Right lobe of liver (tissue), 6 donors: ENCODE results near the gene EIF4A3. TPM values are rescaled to one million over a fixed set of nuclear protein-coding genes. Genes with fewer than 3 reads are reported as not detected.

ENCODE experiments used
- ATAC-seq, 4 donors: fragments of 200-7000 bp; cut with Tn5 transposase; one replicate each; pipeline ENCODE4 v1.9.1; 2020; ENCODE audit warnings: mild to moderate bottlenecking in 4 of 4, moderate library complexity in 4 of 4
- DNase-seq, 3 donors: peaks; one replicate each; pipeline ENCODE4 v3.0.0-alpha.2; 2020
- H3K27ac ChIP-seq, 3 donors: fragments of 200-600 bp; one replicate each; pipeline ENCODE4 v1.8.0; 2022
- H3K27me3 ChIP-seq, 2 donors: fragments of 200-600 bp; one replicate each; pipeline ENCODE4 v1.8.0; 2022
- H3K36me3 ChIP-seq, 4 donors: fragments of 200-600 bp; sonication (generic) in 1 of 4; one replicate each; pipeline versions ENCODE4 v1.5.1 to v1.8.0; 2017 to 2022; ENCODE audit warnings: control low read depth in 1 of 4
- H3K4me1 ChIP-seq, 4 donors: fragments of 200-600 bp; sonication (generic) in 1 of 4; one replicate each; pipeline versions ENCODE4 v1.5.1 to v1.8.0; 2017 to 2022; ENCODE audit warnings: control low read depth in 1 of 4
- H3K4me3 ChIP-seq, 3 donors: fragments of 200-600 bp; one replicate each; pipeline ENCODE4 v1.8.0; 2022
- H3K9me3 ChIP-seq, 4 donors: fragments of 200-600 bp; sonication (generic) in 1 of 4; one replicate each; pipeline versions ENCODE4 v1.5.1 to v1.8.0; 2017 to 2022; ENCODE audit warnings: control low read depth in 1 of 4
- CTCF ChIP-seq, 4 donors: fragments of 200-600 bp in 3 of 4; fragments of 450-650 bp in 1 of 4; IDR thresholded peaks; one replicate each; pipeline versions ENCODE4 v1.5.1 to v1.8.0; 2016 to 2022; ENCODE audit warnings: antibody characterized with exemption in 4 of 4, mild to moderate bottlenecking in 2 of 4
- POLR2A ChIP-seq: fragments of 450-650 bp; IDR thresholded peaks from one replicate; pipeline ENCODE4 v1.6.1; 2017; ENCODE audit warnings: antibody characterized with exemption, mild to moderate bottlenecking
- WGBS: methylation state at CpG from one replicate; pipeline ENCODE4 v1.1.6; 2018; ENCODE audit warnings: low coverage, low lambda C conversion rate; ENCODE audit not compliant: insufficient coverage; ENCODE audit errors: missing lambda C conversion rate; 5-methylcytosine and 5-hydroxymethylcytosine counted together
- intact Hi-C, 2 donors: fragments of 100-400 bp; cut with DNase I; formaldehyde crosslinking; loops; one replicate each; pipeline versions ENCODE4 v1.11.2 to v1.14.1; 2022
- total RNA-seq, 6 experiments: library from RNA; depleted of rRNA in 2 of 6; stranded (reverse); fragments of >200 nt in 2 of 6; fragmentation: NEBNext Ultra II Directional in 3 of 6; extraction: Animal tissue kit (Norgen Biotek cat#: 25700) in 3 of 6; gene quantifications; one replicate each; pipeline versions ENCODE4 v1.1.0 to v1.2.4, GENCODE V29; 2016 to 2023
- donor health status: DM: no; HTN: yes; CAD: no.
- donor health status: DM: no; HTN: no; CAD: no.
- donor health status: DM: no; HTN: no; CAD: no.
- donor health status: DM: no; HTN: yes; CAD: no.
- donor health status: DM: no; HTN: yes; CAD: no.

Gene EIF4A3
- total RNA-seq, 6 experiments from 2014 or later, result 21.6 to 41.7 (median 32.2) TPM

GRCh38 chr17:80154166-80154565 is 7.2 kb upstream of the EIF4A3 start:
- DNase-seq (no peak), ATAC-seq (no peak)
- intact Hi-C loops, result no loop called here
- TF ChIP-seq POLR2A (no peak), CTCF (IDR thresholded peaks at IDR 0.05) (no peak)
- H3K9me3 ChIP-seq, result no peaks in the 10 kb centered on the region
- no peak overlapping the region for H3K27ac ChIP-seq
- 84% methylated on average over 5 of the region's 5 CpGs for WGBS
- no peaks in the 10 kb centered on the region for H3K36me3 ChIP-seq
- H3K4me1 ChIP-seq, result no peaks in the 10 kb centered on the region
- H3K27me3 ChIP-seq, result no peaks in the 10 kb centered on the region
- no peak overlapping the region for H3K4me3 ChIP-seq

GRCh38 chr17:80153004-80153403 is 6.1 kb upstream of the EIF4A3 start:
- WGBS, result 86% methylated on average over 1 of the region's 3 CpGs
- no peak for TF ChIP-seq POLR2A
- no peak for TF ChIP-seq CTCF (IDR thresholded peaks at IDR 0.05)
- H3K27me3 ChIP-seq, result no peaks in the 10 kb centered on the region
- H3K27ac ChIP-seq, result no peak overlapping the region
- no peak overlapping the region for H3K4me3 ChIP-seq
- DNase-seq, result no peak
- intact Hi-C loops, result no loop called here
- H3K4me1 ChIP-seq, result peaks cover 0 to 3% (median 0%) of the 10 kb centered on the region in 4 donors
- H3K9me3 ChIP-seq, result no peaks in the 10 kb centered on the region
- no peak for ATAC-seq
- H3K36me3 ChIP-seq, result no peaks in the 10 kb centered on the region

GRCh38 chr17:80152081-80152702 is 5.3 kb upstream of the EIF4A3 start:
- ATAC-seq (no peak), DNase-seq (no peak)
- Histone ChIP-seq H3K27ac (no peak overlapping the region), H3K9me3 (no peaks in the 10 kb centered on the region), H3K27me3 (no peaks in the 10 kb centered on the region), H3K36me3 (no peaks in the 10 kb centered on the region), H3K4me1 (peaks cover 0 to 5% (median 0%) of the 10 kb centered on the region in 4 donors), H3K4me3 (no peak overlapping the region)
- 64% methylated on average over 7 of the region's 11 CpGs for WGBS
- no peak for TF ChIP-seq CTCF (IDR thresholded peaks at IDR 0.05)
- no peak for TF ChIP-seq POLR2A
- intact Hi-C loops, result no loop called here

- DNase-seq, result no peak
- H3K27me3 ChIP-seq, result no peaks in the 10 kb centered on the region
- H3K4me1 ChIP-seq, result peaks cover 0 to 5% (median 0%) of the 10 kb centered on the region in 4 donors
- H3K4me3 ChIP-seq, result no peak overlapping the region
- 76% methylated on average over 4 of the region's 5 CpGs for WGBS
- H3K36me3 ChIP-seq, result no peaks in the 10 kb centered on the region
- intact Hi-C loops, result no loop called here
- ATAC-seq, result no peak
- H3K27ac ChIP-seq, result no peak overlapping the region
- no peaks in the 10 kb centered on the region for H3K9me3 ChIP-seq
- TF ChIP-seq POLR2A, result no peak
- no peak for TF ChIP-seq CTCF (IDR thresholded peaks at IDR 0.05)
Observed at GRCh38 chr17:80151333-80151732, 4.4 kb upstream of the EIF4A3 start.
